Measurements from ENCODE around the gene USP40. TPM values are rescaled to one million over a fixed set of nuclear protein-coding genes. Genes with fewer than 3 reads are reported as not detected.
A peak's percentile ranks its signal among the peaks of the same experiment; 100 is the strongest.

The USP40 gene
- total RNA-seq, 6 donors from 2014 or later, result 34.4 to 75.4 (median 50.4) TPM

DNA sequence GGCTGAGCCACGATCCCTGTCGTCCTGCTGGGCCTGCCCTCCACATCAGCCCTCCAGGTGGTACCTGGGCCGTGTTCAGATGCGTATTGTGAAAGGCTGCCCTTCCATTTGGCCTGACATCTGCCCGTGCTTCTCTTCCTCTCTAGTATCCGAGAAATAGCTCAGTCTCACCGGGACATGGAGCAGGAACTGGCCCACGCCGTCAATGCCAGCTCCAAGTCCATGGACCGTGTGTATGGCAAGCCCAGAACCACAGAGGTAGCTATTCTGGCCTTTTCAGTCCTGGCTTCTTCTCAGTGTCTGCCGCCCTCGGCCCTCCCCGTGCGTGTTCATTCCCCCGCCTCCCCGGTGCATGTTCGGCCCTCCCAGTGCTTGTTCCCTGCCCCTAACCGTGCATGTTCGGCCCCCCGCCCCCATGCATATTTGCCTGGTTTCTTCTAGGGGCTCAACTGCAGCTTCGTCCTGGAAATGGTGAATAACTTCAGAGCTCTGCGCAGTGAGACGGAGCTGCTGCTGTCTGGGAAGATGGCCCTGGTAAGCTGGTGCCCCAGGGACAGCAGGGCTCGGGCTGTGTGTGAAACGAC is 104.3 kb downstream of the USP40 start:
- peaks cover 19 to 93% (median 79%) of the 10 kb centered on the region in 4 donors for H3K36me3 ChIP-seq
- H3K27ac ChIP-seq, result no peak overlapping the region
- TF ChIP-seq POLR2AphosphoS5 (IDR thresholded peaks at IDR 0.05) (no peak), POLR2A (IDR thresholded peaks at IDR 0.05) (no peak), EP300 (IDR thresholded peaks at IDR 0.05) (no peak)
- TF ChIP-seq, protein P1, sequence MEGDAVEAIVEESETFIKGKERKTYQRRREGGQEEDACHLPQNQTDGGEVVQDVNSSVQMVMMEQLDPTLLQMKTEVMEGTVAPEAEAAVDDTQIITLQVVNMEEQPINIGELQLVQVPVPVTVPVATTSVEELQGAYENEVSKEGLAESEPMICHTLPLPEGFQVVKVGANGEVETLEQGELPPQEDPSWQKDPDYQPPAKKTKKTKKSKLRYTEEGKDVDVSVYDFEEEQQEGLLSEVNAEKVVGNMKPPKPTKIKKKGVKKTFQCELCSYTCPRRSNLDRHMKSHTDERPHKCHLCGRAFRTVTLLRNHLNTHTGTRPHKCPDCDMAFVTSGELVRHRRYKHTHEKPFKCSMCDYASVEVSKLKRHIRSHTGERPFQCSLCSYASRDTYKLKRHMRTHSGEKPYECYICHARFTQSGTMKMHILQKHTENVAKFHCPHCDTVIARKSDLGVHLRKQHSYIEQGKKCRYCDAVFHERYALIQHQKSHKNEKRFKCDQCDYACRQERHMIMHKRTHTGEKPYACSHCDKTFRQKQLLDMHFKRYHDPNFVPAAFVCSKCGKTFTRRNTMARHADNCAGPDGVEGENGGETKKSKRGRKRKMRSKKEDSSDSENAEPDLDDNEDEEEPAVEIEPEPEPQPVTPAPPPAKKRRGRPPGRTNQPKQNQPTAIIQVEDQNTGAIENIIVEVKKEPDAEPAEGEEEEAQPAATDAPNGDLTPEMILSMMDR (IDR thresholded peaks at IDR 0.05), result no peak
- WGBS, 2 donors, result 92 to 95% methylated on average over 18 to 19 of the region's 25 CpGs
- no peaks in the 10 kb centered on the region for H3K27me3 ChIP-seq
- H3K9me3 ChIP-seq, result no peaks in the 10 kb centered on the region
- H3K4me3 ChIP-seq, result peak overlapping the region in 1 of 4 donors; percentile 5
- no peaks in the 10 kb centered on the region for H3K4me1 ChIP-seq
- ATAC-seq (ENCODE audit: low FRiP score in 2 of 2) (no peak), DNase-seq (peak in 1 of 2 donors; percentile 43)

DNA sequence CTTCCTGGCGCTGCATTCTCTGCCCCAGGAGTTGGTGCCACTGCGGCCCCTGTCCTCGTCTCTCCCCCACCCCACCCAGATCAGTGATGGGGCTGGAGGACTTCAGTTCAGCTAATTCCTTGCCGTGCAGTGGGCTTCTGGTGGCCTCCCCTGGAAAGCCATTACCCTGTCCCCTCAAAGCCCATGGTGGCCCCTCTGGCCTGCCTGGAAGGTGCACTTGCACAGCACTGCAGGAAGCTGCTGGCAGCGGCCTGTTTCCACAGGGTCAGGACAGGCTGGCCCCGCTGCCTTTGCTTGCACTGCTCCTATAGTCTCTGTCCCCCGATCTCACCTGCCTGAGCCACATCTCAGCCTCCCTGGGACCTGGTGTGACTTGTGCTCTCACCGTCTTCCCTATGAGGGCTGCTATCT is 105.1 kb downstream of the USP40 start:
- no peak for TF ChIP-seq POLR2A (IDR thresholded peaks at IDR 0.05)
- TF ChIP-seq, protein P1 (IDR thresholded peaks at IDR 0.05), result no peak
- TF ChIP-seq POLR2AphosphoS5 (IDR thresholded peaks at IDR 0.05), result no peak
- TF ChIP-seq EP300 (IDR thresholded peaks at IDR 0.05), result no peak
- DNase-seq (no peak), ATAC-seq (ENCODE audit: low FRiP score in 2 of 2) (no peak)
- H3K27me3 ChIP-seq, result no peaks in the 10 kb centered on the region
- H3K4me3 ChIP-seq, result no peak overlapping the region
- H3K9me3 ChIP-seq, result no peaks in the 10 kb centered on the region
- WGBS, 2 donors, result 83 to 91% methylated on average over 5 to 8 of the region's 8 CpGs
- no peaks in the 10 kb centered on the region for H3K4me1 ChIP-seq
- peaks cover 15 to 93% (median 79%) of the 10 kb centered on the region in 4 donors for H3K36me3 ChIP-seq
- no peak overlapping the region for H3K27ac ChIP-seq

DNA sequence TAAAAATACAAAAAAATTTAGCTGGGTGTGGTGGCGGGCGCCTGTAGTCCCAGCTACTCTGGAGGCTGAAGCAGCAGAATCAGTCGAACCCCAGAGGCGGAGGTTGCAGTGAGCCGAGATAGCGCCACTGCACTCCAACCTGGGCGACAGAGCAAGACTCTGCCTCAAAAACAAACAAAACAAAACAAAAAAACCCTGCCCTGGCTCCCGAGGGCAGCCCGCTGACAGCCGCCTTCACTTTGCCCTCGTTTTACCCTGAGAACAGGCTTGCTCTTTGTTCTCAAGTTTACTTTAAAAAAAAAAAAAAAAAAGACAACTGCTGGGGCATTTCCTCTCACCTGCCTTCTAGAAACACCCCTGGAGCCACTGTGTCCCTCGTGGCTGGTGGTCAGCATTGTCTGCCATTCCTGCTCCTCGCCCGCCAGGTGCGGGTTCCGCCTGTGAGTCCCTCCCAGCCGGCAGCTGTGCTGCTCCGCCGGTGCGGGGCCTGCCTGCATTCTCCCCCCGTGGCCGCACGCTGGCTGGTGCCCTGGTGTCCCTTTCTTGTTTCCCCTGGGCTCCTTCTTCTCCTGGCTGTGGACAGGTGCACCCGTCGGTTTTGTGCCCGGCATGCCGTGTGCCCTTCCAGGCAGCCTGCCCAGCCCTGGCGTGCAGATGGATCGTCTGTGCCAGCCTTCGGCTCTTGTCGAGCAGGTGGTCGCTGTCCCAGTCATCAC is 105.7 kb downstream of the USP40 start:
- H3K4me3 ChIP-seq, result no peak overlapping the region
- H3K27me3 ChIP-seq, result no peaks in the 10 kb centered on the region
- ATAC-seq (ENCODE audit: low FRiP score in 2 of 2) (no peak), DNase-seq (peak in 1 of 2 donors; percentile 81)
- H3K9me3 ChIP-seq, result no peaks in the 10 kb centered on the region
- H3K36me3 ChIP-seq, result peaks cover 15 to 95% (median 81%) of the 10 kb centered on the region in 4 donors
- H3K4me1 ChIP-seq, result no peaks in the 10 kb centered on the region
- WGBS, 2 donors, result 84 to 87% methylated on average over 31 to 32 of the region's 32 CpGs
- TF ChIP-seq POLR2A (IDR thresholded peaks at IDR 0.05) (no peak), POLR2AphosphoS5 (IDR thresholded peaks at IDR 0.05) (no peak), EP300 (IDR thresholded peaks at IDR 0.05) (no peak)
- H3K27ac ChIP-seq, result no peak overlapping the region

DNA sequence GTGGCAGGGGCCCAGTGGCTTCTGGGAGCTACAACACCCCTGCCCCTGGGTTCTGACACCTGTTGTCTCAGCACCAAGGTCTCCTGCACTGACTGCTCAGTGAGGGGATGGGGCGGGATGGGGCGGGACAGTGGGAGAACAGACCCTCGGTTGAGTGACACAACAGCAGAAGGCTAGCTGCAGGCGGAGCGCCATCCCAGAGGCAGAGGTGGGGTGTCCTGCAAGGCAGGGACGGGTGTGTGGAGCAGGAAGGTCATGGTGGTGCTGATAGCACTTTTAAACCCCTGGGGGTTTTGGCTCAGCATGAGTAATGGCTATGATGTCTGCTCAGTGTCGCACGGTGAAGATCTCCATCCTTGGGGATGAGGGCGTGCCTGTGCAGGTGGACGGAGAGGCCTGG is 107.2 kb downstream of the USP40 start:
- Histone ChIP-seq H3K36me3 (peaks cover 15 to 96% (median 91%) of the 10 kb centered on the region in 4 donors), H3K9me3 (no peaks in the 10 kb centered on the region), H3K27ac (no peak overlapping the region), H3K27me3 (no peaks in the 10 kb centered on the region), H3K4me1 (no peaks in the 10 kb centered on the region), H3K4me3 (no peak overlapping the region)
- peak in 1 of 2 donors; percentile 41 for DNase-seq
- WGBS, 2 donors, result 99 to 100% methylated on average over 9 to 10 of the region's 10 CpGs
- TF ChIP-seq POLR2AphosphoS5 (IDR thresholded peaks at IDR 0.05) (no peak), POLR2A (IDR thresholded peaks at IDR 0.05) (no peak)
- no peak for ATAC-seq (ENCODE audit: low FRiP score in 2 of 2)

DNA sequence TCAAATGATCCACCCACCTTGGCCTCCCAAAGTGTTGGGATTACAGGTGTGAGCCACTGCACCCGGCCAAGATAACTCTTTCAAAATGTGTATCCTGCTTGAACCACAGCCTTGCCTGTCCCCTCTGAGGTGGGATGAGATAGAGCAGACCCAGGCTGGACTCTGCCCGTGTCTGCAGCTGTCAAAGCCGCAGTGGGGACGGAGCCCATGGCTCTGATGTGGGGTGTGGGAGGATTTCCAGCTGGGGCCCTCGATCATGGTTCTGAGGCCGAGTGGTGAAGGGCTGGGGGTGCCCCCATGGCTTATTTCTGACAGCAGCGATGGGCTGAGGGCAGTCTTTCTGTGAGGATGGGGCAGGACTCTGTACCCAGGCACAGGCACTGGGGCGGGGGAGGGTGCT is 107.8 kb downstream of the USP40 start:
- no peaks in the 10 kb centered on the region for H3K27me3 ChIP-seq
- no peaks in the 10 kb centered on the region for H3K9me3 ChIP-seq
- WGBS, 2 donors, result 95% methylated on average over 6 to 8 of the region's 8 CpGs
- no peaks in the 10 kb centered on the region for H3K4me1 ChIP-seq
- TF ChIP-seq, protein P1 (IDR thresholded peaks at IDR 0.05), result no peak
- TF ChIP-seq EP300 (IDR thresholded peaks at IDR 0.05) (no peak), POLR2A (IDR thresholded peaks at IDR 0.05) (no peak), POLR2AphosphoS5 (IDR thresholded peaks at IDR 0.05) (no peak)
- peaks cover 15 to 96% (median 91%) of the 10 kb centered on the region in 4 donors for H3K36me3 ChIP-seq
- no peak overlapping the region for H3K4me3 ChIP-seq
- DNase-seq (peak in 1 of 2 donors; percentile 32), ATAC-seq (ENCODE audit: low FRiP score in 2 of 2) (no peak)
- no peak overlapping the region for H3K27ac ChIP-seq
